GM12878 (cell line): Measurements from ENCODE around the gene PIAS2. TPM values are rescaled to one million over a fixed set of nuclear protein-coding genes. Genes with fewer than 3 reads are reported as not detected.

Experiments
- ATAC-seq: fragments of 200-7000 bp; cut with Tn5 transposase; 3 replicates; pipeline ENCODE4 v1.9.1; 2020; ENCODE audit warnings: mild to moderate bottlenecking, moderate library complexity
- BruUV-seq: library from RNA; stranded (reverse); fragments of 400-500 nt; replicated peaks from 2 replicates; lab custom pipeline; 2021; lab: Mats Ljungman, UMichigan
- CTCF ChIA-PET: fragments of 300-600 bp; sonication (Branson Sonifier 250); formaldehyde crosslinking; extraction: SDS; loops from one replicate; lab custom pipeline; 2021; ENCODE audit warnings: inconsistent platforms; lab: Yijun Ruan, JAX
- POLR2A ChIA-PET: fragments of 350-600 bp; formaldehyde crosslinking; extraction: SDS; loops from one replicate; lab custom pipeline; 2021; ENCODE audit warnings: inconsistent platforms; lab: Charles Lee
- RAD21 ChIA-PET: fragments of 300-600 bp; sonication (Branson Sonifier 250); formaldehyde crosslinking; loops from one replicate; lab custom pipeline; 2023; ENCODE audit warnings: antibody characterized with exemption; ENCODE audit not compliant: unreplicated experiment; lab: Charles Lee
- SMC1A ChIA-PET: fragments of 300-600 bp; sonication (Branson Sonifier 250); formaldehyde crosslinking; loops from one replicate; lab custom pipeline; 2023; ENCODE audit not compliant: unreplicated experiment, uncharacterized antibody; lab: Charles Lee
- DNase-seq: peaks from one replicate; pipeline ENCODE4 v3.0.0-alpha.2; 2011; ENCODE audit warnings: low read depth, low spot score
- FAIRE-seq: peaks from 3 replicates; lab custom pipeline; 2011; peaks lifted over from hg19 to GRCh38; lab: Jason Lieb, UNC
- H2AFZ ChIP-seq: 2 replicates; pipeline ENCODE4 v1.6.0; 2011; ENCODE audit warnings: low read depth, low read length, control low read depth; ENCODE audit not compliant: control insufficient read depth
- H3K27ac ChIP-seq: 2 replicates; pipeline ENCODE4 v1.5.1; 2011; ENCODE audit warnings: control low read depth; ENCODE audit not compliant: control insufficient read depth, insufficient read depth
- H3K27me3 ChIP-seq, 2 experiments: replicated peaks in 1 of 2; 2 replicates each; pipeline versions ENCODE4 v1.6.0 to v1.6.1; 2011; ENCODE audit warnings: low read length in 1 of 2; ENCODE audit not compliant: control insufficient read depth in 2 of 2, insufficient read depth in 2 of 2
- H3K36me3 ChIP-seq, 2 experiments: 2 replicates each; pipeline ENCODE4 v1.5.1; 2011; ENCODE audit warnings: low read length in 1 of 2; ENCODE audit not compliant: control insufficient read depth in 2 of 2, insufficient read depth in 2 of 2
- H3K4me1 ChIP-seq: 2 replicates; pipeline ENCODE4 v1.6.1; 2011; ENCODE audit warnings: mild to moderate bottlenecking, low read length, moderate library complexity, mixed read lengths; ENCODE audit not compliant: control insufficient read depth, insufficient read depth
- H3K4me2 ChIP-seq: 2 replicates; pipeline ENCODE4 v1.6.0; 2011; ENCODE audit warnings: control low read depth; ENCODE audit not compliant: control insufficient read depth, insufficient read depth
- H3K4me3 ChIP-seq: fragments of 200-600 bp; sonication (generic); 2 replicates; pipeline ENCODE4 v1.5.1; 2016
- H3K79me2 ChIP-seq: 2 replicates; pipeline ENCODE4 v1.6.0; 2011; ENCODE audit warnings: low read length; ENCODE audit not compliant: control insufficient read depth, insufficient read depth
- H3K9ac ChIP-seq: 2 replicates; pipeline ENCODE4 v1.8.0; 2011; ENCODE audit warnings: low read length, control low read depth, mixed read lengths; ENCODE audit not compliant: control insufficient read depth, insufficient read depth
- H3K9me3 ChIP-seq: replicated peaks from 3 replicates; pipeline ENCODE4 v1.5.1; 2011; ENCODE audit warnings: mild to moderate bottlenecking, low read length; ENCODE audit not compliant: control insufficient read depth, insufficient read depth
- H4K20me1 ChIP-seq: 2 replicates; pipeline ENCODE4 v1.6.0; 2011; ENCODE audit not compliant: control insufficient read depth, insufficient read depth
- BHLHE40 ChIP-seq, 2 experiments: fragments of 450-650 bp in 1 of 2; IDR thresholded peaks; 2 replicates each; pipeline ENCODE4 v1.6.1; 2011 to 2017; ENCODE audit warnings: low read depth in 2 of 2, borderline replicate concordance in 1 of 2, improper control_type of control experiment in 1 of 2, low read length in 1 of 2, mild to moderate bottlenecking in 1 of 2
- DPF2 ChIP-seq: fragments of 450-650 bp; IDR thresholded peaks from 2 replicates; pipeline ENCODE4 v1.6.1; 2017; ENCODE audit warnings: mild to moderate bottlenecking
- HDAC6 ChIP-seq: fragments of 200-600 bp; sonication (generic); IDR thresholded peaks from one replicate; pipeline ENCODE4 v1.8.0; 2017; ENCODE audit warnings: antibody characterized with exemption; ENCODE audit not compliant: unreplicated experiment
- MEF2B ChIP-seq: fragments of 450-650 bp; IDR thresholded peaks from 2 replicates; pipeline ENCODE4 v1.6.1; 2018; ENCODE audit warnings: mild to moderate bottlenecking, moderate library complexity; ENCODE audit not compliant: partially characterized antibody, poor library complexity, severe bottlenecking
- POLR2AphosphoS2 ChIP-seq: IDR thresholded peaks from 2 replicates; pipeline ENCODE4 v1.6.1; 2011; ENCODE audit warnings: low read depth, mild to moderate bottlenecking, low read length, improper control_type of control experiment, moderate library complexity
- SIX5 ChIP-seq: IDR thresholded peaks from 2 replicates; pipeline ENCODE4 v1.6.1; 2011; ENCODE audit warnings: mild to moderate bottlenecking, low read depth, low read length, moderate library complexity; ENCODE audit not compliant: severe bottlenecking
- STAT1 ChIP-seq: fragments of 450-650 bp; conservative IDR thresholded peaks from 2 replicates; pipeline ENCODE4 v1.6.1; 2014; ENCODE audit warnings: antibody characterized with exemption, mild to moderate bottlenecking
- SUZ12 ChIP-seq: fragments of 200-600 bp; sonication (generic); IDR thresholded peaks from one replicate; pipeline ENCODE4 v1.6.1; 2018; ENCODE audit warnings: antibody characterized with exemption, mild to moderate bottlenecking; ENCODE audit not compliant: unreplicated experiment
- ZNF217 ChIP-seq: fragments of 450-650 bp; IDR thresholded peaks from 2 replicates; pipeline ENCODE4 v1.6.1; 2017; ENCODE audit warnings: antibody characterized with exemption, mild to moderate bottlenecking
- WGBS: methylation state at CpG from one replicate; pipeline ENCODE4 v1.1.6; 2016; ENCODE audit warnings: low lambda C conversion rate; ENCODE audit not compliant: insufficient replicate concordance, insufficient coverage; ENCODE audit errors: missing lambda C conversion rate; 5-methylcytosine and 5-hydroxymethylcytosine counted together
- in situ Hi-C: fragments of 300-500 bp; cut with MboI; formaldehyde crosslinking; loops from 9 replicates; pipeline ENCODE4 v1.14.3; 2018; ENCODE audit warnings: mixed read lengths
- intact Hi-C: fragments of 100-400 bp; cut with micrococcal nuclease; formaldehyde crosslinking; loops from one replicate; pipeline ENCODE4 v1.14.2; 2022; ENCODE audit not compliant: unreplicated experiment
- polyA plus RNA-seq, 11 experiments: library from polyadenylated mRNA; depleted of rRNA in 4 of 11; unstranded in 6 of 11; stranded (reverse) in 5 of 11; fragments of >200 nt; fragmentation: Nextera tagmentation in 4 of 11; fragmentation: Illumina TruSeq in 1 of 11; extraction: Ambion mirVana in 4 of 11; extraction: Trizol in 1 of 11; gene quantifications; 1 replicate in 1 of 11; 2 replicates in 10 of 11; pipeline versions ENCODE4 v1.2.1 to v1.2.3, GENCODE V29; 2011 to 2016; ENCODE audit warnings: inconsistent platforms in 2 of 11, missing spikeins in 2 of 11, low read depth in 1 of 11
- total RNA-seq, 4 experiments: library from RNA; depleted of rRNA in 3 of 4; stranded (reverse); fragments of >200 nt in 3 of 4; fragmentation: Illumina TruSeq in 1 of 4; extraction: Trizol in 1 of 4; gene quantifications; 2 replicates each; pipeline versions ENCODE4 v1.2.1 to v1.2.3, GENCODE V29; 2013 to 2021

PIAS2 gene
- total and polyA plus RNA-seq, 10 of the 15 experiments (the other 5 are each of a cell fraction or from before 2014, with no cell fraction given) = 4.0 to 31.8 (median 22.4) TPM

- TF ChIP-seq MEF2B (no peak), ZNF217 (no peak), SIX5 (no peak), BHLHE40 (IDR thresholded peaks at IDR 0.05; ENCODE audit: borderline replicate concordance in 1 of 2, low read depth in 2 of 2, low read length in 1 of 2) (no peak), SUZ12 (no peak), STAT1 (no peak), POLR2AphosphoS2 (no peak)
Measured at GRCh38 chr18:46829947-46830346, 87.4 kb downstream of the PIAS2 start (continued).

GRCh38 chr18:46829531-46829930 is 87.8 kb downstream of the PIAS2 start:
- Histone ChIP-seq H3K27ac (no peak overlapping the region), H3K4me3 (no peak overlapping the region), H3K27me3 (no peaks in the 10 kb centered on the region), H3K79me2 (no peaks in the 10 kb centered on the region), H3K36me3 (peaks cover 2 to 6% of the 10 kb centered on the region in 2 experiments; a peak in 3 of 4 replicates), H3K4me2 (no peak overlapping the region), H3K9me3 (no peaks in the 10 kb centered on the region), H3K4me1 (no peaks in the 10 kb centered on the region), H2AFZ (no peak overlapping the region), H4K20me1 (no peaks in the 10 kb centered on the region), H3K9ac (no peak overlapping the region)
- DNase-seq (no peak), FAIRE-seq (peak; percentile 59), ATAC-seq (no peak)
- ChIA-PET SMC1A (interaction anchor here (0.8 to 1.4 kb wide), 3 partner anchors 13 to 16 kb away, joined by 3 to 4 read pairs (median 3); no protein-coding TSS in a partner anchor), POLR2A (no interaction called here), RAD21 (no interaction called here), CTCF (interaction anchor here (1.1 kb wide), 1 partner anchor 64 kb away, joined by 3 read pairs; no protein-coding TSS in a partner anchor)
- TF ChIP-seq DPF2 (no peak), HDAC6 (no peak)
- in situ Hi-C loops = no loop called here
- 88% methylated on average over 4 of the region's 4 CpGs for WGBS
- intact Hi-C loops = no loop called here
- no TSS peak for BruUV-seq
